ENCODE data around the gene PCDHGA4.

- TF ChIP-seq ZNF707 (tag by site-specific recombination; IDR thresholded peaks at IDR 0.05) (no peak), ZNF10 (tag by site-specific recombination; IDR thresholded peaks at IDR 0.05) (no peak), ZNF112 (tag by site-specific recombination; IDR thresholded peaks at IDR 0.05) (no peak), ZNF792 (tag by site-specific recombination; IDR thresholded peaks at IDR 0.05) (no peak), CTCF (tag by site-specific recombination; IDR thresholded peaks at IDR 0.05) (no peak), ZNF274 (IDR thresholded peaks at IDR 0.05; ENCODE audit: low read length) (no peak), ZNF274 (tag by site-specific recombination; IDR thresholded peaks at IDR 0.05; ENCODE audit: borderline replicate concordance) (no peak), ZNF629 (tag by site-specific recombination; IDR thresholded peaks at IDR 0.05) (no peak), ZNF610 (tag by site-specific recombination; IDR thresholded peaks at IDR 0.05; ENCODE audit: borderline replicate concordance) (no peak), ZNF114 (tag by site-specific recombination; IDR thresholded peaks at IDR 0.05) (no peak), ZNF24 (tag by site-specific recombination; IDR thresholded peaks at IDR 0.05) (no peak), ZNF639 (tag by site-specific recombination; IDR thresholded peaks at IDR 0.05) (no peak), SETDB1 (IDR thresholded peaks at IDR 0.05; ENCODE audit: insufficient read length, low read length) (no peak)
Observed at GRCh38 chr5:141393267-141393666, 38.4 kb downstream of the PCDHGA4 start.

Data from HEK293 (cell line).